GM19351 (cell line): Measurements from ENCODE around the gene NF2.

Experiments used
- ATAC-seq: cut with Tn5 transposase; IDR thresholded peaks from one replicate; pipeline ENCODE4 v1.9.1; 2021; ENCODE audit warnings: mild to moderate bottlenecking, moderate library complexity; ENCODE audit not compliant: unreplicated experiment

The NF2 gene

DNA sequence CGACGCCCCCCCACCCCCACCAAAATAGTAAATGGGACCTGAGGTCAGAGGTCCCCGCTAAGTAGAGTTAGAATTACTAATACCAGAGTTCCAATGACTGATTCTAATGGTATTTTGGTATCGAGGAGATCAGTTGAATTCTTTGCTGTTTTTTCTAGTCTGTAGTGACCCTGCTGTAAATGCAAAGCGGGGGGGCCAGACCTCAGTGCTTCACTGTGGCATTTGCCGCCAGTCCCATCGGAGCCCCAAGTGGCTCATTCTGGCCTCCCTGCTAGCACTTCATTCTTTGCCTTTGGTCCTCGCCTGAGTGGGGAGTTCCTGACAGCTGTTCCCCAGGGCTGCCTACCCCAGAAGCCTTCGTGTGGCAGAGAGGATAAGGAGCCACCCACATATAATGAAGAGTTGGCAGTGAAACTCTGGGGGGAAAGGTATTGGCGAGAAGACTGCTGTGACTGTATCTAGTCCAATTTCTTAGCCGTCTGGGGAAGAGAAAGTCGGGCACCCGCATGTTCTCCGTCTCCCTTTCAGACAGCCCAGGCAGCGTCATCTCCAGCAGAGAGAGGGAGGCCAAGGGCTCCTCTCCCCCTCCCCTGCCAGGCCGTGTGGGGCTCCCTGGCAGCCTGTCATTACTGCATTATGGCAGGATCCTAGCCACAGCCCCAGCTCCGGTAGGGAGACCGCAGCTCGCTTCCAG, 96.9 kb downstream of the NF2 start:
- no peak for ATAC-seq

DNA sequence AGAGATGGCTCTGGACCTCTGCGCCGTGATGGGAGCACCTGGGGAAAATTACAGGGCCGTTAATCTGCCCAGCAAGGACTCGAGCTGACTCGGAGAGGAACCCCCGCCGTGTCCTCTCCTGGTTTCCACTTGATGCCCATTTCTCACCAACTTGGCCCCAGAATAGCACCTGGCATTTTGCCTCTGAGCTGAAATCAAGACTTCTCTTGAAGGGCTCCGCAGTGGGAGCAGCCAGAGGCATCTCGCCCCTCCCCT, 97.4 kb downstream of the NF2 start:
- ATAC-seq, result no peak

- ATAC-seq, result no peak
Observed at GRCh38 chr22:29701155-29701999, 97.9 kb downstream of the NF2 start.

- ATAC-seq, result no peak
Observed at GRCh38 chr22:29702000-29702930, 98.8 kb downstream of the NF2 start.

DNA sequence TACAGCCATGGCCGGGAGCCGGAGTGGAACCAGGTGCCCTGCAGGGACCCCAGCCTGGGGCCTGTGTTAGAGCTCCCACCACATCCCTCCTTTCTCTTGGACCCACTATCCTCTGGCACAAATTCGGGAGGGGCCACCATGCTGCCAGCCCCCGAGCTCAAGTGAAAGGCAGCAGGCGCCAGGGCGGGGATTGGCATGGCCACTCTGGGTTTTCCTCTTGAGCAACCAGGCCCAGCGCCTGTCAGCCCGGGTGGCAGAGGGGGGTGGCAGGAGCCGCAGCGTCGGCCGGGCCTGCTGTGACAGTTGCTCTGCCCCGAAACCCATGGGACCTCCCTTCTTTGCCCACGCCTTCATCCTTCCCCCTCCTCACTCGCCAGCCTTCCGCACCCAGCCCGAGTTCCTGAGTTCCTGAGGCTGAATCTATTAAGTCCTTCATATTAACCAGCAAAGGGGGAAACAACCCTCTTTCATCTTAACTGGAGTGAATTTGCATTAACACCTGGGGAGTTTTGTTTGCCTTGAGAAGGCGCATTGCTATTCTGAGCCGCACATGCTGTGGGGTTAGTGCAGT, 99.6 kb downstream of the NF2 start:
- ATAC-seq, result no peak

- no peak for ATAC-seq
Observed at GRCh38 chr22:29703569-29704195, 100.2 kb downstream of the NF2 start.

GRCh38 chr22:29704528-29705285, 101.3 kb downstream of the NF2 start:
- ATAC-seq, result no peak

DNA sequence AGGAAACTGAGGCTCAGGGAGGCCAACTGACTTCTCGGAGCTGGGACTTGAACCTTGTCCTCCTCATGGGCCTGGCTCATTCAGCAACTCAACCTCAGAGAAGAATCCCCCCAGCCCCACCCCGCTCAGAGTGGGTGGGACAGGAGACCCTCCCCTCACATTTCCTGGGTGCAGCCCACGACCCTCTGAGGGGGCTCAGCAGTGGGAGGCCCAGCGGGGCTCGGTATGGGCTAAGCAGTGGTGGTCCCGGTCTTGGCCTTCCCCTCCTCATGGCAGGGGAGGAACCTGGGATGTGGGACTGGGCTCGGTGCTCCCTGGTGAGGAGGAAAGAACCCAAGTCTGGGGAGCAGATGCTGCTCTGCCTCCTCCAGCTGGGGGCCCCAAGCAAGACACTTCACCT, 102.2 kb downstream of the NF2 start:
- no peak for ATAC-seq

DNA sequence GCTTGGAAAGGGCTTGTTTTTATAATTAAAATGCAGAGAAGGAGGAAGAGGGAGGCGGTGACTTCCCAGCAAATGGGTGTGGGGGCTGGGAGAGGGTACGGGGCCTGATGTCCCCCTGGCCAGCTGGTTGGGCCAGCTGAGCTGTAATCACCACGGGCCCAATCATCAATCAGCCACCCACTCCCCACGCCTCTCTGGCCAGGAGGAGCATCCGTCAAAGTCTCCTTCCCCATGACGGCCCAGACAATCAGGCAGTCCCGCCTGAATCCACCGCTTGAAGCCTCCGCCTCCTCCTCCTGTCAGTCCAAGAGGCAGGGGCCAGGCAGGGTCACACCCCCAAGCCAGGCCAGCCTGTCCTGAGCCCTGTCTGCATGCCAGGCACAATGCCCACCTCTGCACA, 103.1 kb downstream of the NF2 start:
- no peak for ATAC-seq

DNA sequence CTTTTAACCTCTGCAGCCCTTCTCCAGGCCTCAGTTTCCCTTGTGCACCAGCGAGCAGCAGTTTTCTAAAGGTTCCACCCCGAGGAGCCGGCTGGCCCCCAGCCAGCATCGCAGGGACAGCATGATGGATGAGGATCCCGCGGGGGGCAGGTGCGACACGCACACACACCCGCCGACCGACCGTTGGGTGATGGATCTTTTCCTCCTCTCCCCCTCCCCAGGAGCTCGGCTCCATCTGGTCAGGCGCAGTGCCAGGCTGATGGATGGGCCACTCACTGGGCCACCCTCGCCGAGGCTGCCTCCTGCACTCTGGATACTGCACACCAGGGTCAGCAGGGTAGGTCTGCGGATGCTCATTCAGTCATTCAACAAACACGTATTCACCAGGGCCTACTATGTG, 103.6 kb downstream of the NF2 start:
- no peak for ATAC-seq

GRCh38 chr22:29707471-29707870, 104.0 kb downstream of the NF2 start:
- ATAC-seq, result no peak

DNA sequence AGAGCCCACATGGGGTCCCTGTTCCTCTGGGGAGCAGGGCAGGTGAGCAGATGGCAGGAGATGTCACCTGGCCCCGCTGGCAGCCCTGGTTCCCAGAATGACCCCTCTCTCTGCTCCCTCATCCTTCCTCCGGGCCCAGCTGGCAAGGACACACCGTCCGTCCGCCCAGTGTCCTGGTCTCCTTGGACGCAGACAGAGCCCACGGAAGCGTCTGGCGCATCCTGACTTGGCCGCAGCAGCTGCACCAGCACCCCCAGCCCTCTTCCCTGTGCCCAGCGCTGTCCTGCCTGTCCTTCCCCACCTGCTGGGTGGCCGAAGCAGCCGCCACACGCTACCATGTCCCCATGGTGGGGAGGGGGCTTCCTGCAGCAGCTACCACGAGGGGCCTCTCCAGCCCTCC, 106.8 kb downstream of the NF2 start:
- ATAC-seq, result no peak

DNA sequence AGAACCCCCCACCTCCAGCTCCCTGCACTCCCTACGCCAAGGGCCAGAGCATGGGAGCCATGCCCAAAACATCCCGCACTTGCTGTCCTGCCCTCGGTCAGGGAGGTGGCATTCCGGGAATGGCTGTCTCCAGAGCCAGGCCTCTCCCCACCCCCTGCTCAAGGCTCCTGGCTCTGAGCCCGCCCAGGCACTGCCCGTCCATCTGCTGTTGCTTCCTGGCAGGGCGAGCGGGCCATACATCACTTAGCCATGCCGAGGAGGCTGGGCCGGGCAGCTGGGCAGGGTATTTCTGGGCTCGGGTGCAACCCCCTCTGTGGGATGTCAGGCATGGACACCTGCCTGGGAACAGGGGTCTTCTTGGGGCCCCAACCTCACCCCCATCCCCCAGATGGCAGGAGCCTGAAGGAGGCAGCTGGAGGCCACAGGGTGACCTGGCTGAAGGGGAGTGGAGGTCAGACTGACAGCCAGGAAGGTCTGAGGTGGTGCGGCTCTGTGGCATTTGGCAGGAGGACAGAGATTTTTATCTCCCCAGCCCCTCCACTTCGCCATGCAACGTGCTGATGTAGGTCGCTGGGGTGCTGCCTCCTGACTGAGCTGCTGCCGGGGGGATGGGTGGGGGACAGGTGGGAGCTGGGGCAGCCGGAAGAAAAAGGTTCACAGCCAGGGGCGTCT, 107.6 kb downstream of the NF2 start:
- ATAC-seq, result no peak

DNA sequence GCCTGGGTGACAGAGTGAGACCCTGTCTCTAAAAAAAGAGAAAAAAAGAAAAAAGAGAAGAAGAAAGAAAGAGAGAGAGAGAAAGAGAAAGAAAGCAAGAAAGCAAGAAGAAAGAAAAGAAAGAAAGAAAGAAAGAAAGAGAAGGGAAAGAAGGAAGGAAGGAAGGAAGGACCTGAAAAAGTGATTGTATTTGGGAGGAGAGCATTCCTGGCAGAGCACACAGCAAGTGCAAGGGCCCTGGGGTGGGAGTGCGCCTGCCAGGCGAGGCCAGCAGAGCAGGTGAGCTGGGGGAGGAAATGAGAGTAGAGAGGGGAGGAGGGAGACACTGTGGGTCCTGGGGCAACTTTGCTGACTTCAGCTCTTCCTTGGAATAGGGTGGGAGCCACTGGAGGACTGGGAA, 108.7 kb downstream of the NF2 start:
- ATAC-seq, result no peak

DNA sequence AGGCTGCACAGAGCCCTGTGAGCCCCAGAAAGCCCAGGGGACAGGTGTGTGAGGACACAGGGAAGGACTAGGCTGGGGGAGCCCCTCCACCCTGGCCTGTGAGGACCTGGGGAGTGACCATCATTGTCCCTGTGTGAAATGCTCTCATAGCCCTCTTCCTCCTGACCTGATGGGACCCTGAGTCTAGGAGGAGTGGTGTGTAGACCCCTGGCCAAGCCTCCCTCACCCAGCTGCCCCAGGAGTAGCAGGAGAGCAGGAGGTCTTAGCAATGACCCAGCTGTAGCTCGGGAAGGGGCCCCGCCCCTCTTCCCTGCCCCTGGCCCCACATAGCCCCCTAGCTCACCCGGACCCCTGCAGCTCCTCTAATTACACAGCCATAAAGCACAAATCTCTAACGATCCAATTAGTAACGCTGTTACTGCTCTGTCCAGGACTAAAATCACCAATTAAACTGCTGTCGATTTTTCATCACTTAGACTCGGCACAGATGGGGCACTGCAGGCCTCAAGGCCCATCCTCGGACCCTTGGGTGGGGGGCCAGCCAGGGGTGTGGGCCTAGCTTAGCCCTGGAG, 109.8 kb downstream of the NF2 start:
- ATAC-seq, result no peak

- no peak for ATAC-seq
Observed at GRCh38 chr22:29715240-29715639, 111.8 kb downstream of the NF2 start.

- no peak for ATAC-seq
Observed at GRCh38 chr22:29715705-29716104, 112.3 kb downstream of the NF2 start.

DNA sequence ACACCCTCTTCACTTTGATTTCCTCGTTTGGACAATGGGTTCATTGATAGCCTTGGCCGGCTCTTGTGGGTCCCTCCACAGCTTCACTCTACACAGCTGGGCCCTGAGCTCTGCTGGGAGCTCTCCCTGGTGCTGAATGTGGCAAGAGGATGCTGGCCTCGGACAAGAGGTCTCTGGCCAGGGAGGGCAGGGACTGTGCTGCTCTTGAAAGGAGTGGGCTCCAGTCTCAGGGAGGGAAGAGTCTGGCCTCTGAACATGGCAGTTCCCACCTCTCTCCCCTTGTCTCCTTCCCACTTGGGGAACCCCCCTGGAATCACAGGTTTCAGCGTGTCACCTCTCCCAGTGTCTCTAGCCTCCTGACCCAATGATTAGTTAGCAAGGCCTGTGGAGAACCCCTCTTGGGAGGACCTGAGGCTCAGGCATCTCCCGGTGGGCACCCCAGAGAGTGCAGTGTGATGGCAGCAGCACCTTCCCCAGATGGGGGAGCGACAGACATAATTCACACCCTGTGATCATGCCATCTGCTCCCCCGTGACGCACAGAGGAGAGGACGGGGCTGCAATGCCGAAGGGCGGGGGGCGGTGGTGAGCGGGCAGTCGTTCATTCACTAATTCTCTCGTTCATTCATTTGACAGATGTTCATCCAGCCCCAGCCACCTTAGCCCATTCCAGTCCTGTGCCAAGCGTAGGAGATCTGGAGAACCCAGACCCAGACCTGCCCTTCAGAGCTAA, 113.5 kb downstream of the NF2 start:
- no peak for ATAC-seq

- no peak for ATAC-seq
Observed at GRCh38 chr22:29717789-29718188, 114.4 kb downstream of the NF2 start.
